Retinal pigment epithelial cell (primary cell): Measurements from ENCODE around the gene CRACR2A.

Source experiments
- DNase-seq: peaks from one replicate; pipeline ENCODE4 v3.0.0-alpha.2; 2010; ENCODE audit warnings: low read depth
- H3K4me3 ChIP-seq: 2 replicates; pipeline ENCODE4 v1.5.1; 2011; ENCODE audit warnings: mild to moderate bottlenecking, low read length, control low read depth, moderate library complexity
- CTCF ChIP-seq: conservative IDR thresholded peaks from 2 replicates; pipeline ENCODE4 v1.5.1; 2011; ENCODE audit warnings: low read depth, low read length, control low read depth, inconsistent platforms

Gene CRACR2A

GRCh38 chr12:3752741-3753486 is at the start of gene CRACR2A:
CRACR2A (minus strand) TSS chr12:3753109; CDS start chr12:3696999, 56,110 bp downstream.
- H3K4me3 ChIP-seq: peak within 1 kb of the TSS; percentile 45
- peak; percentile 13 for DNase-seq
- peak; percentile 50 for TF ChIP-seq CTCF

GRCh38 chr12:3797531-3798048 is 44.7 kb upstream of the CRACR2A start:
- no peak overlapping the region for H3K4me3 ChIP-seq
- TF ChIP-seq CTCF: no peak

GRCh38 chr12:3795492-3796133 is 42.7 kb upstream of the CRACR2A start:
- no peak for DNase-seq

More at GRCh38 chr12:3797531-3798048, 44.7 kb upstream of the CRACR2A start:
- no peak for DNase-seq

GRCh38 chr12:3795066-3795465 is 42.2 kb upstream of the CRACR2A start:
- no peak overlapping the region for H3K4me3 ChIP-seq
- TF ChIP-seq CTCF: no peak
- DNase-seq: no peak

More at GRCh38 chr12:3795492-3796133, 42.7 kb upstream of the CRACR2A start:
- H3K4me3 ChIP-seq: no peak overlapping the region
- TF ChIP-seq CTCF: no peak

GRCh38 chr12:3792623-3793288 is 39.8 kb upstream of the CRACR2A start:
- TF ChIP-seq CTCF: no peak
- H3K4me3 ChIP-seq: no peak overlapping the region
- no peak for DNase-seq

- DNase-seq: no peak
- H3K4me3 ChIP-seq: no peak overlapping the region
- TF ChIP-seq CTCF: no peak
Observed at GRCh38 chr12:3791256-3791874, 38.5 kb upstream of the CRACR2A start.
